GM12891 (cell line): ENCODE data around the gene SVOPL.

Source experiments
- PAX5 ChIP-seq: IDR thresholded peaks from 2 replicates; pipeline ENCODE4 v1.6.1; 2011; ENCODE audit warnings: low read length, moderate library complexity, mild to moderate bottlenecking; ENCODE audit not compliant: insufficient read depth, severe bottlenecking
- POLR2A ChIP-seq: IDR thresholded peaks from 2 replicates; pipeline ENCODE4 v1.6.1; 2011; ENCODE audit warnings: low read depth, low read length, control low read depth
- POLR2AphosphoS5 ChIP-seq: IDR thresholded peaks from 2 replicates; pipeline ENCODE4 v1.6.1; 2011; ENCODE audit warnings: low read depth, low read length, control low read depth
- POU2F2 ChIP-seq: IDR thresholded peaks from 2 replicates; pipeline ENCODE4 v1.6.1; 2011; ENCODE audit warnings: low read depth, mild to moderate bottlenecking, control low read depth, low read length, moderate library complexity
- SPI1 ChIP-seq: IDR thresholded peaks from 2 replicates; pipeline ENCODE4 v1.6.1; 2011; ENCODE audit warnings: low read depth, low read length, control low read depth
- TAF1 ChIP-seq: IDR thresholded peaks from 2 replicates; pipeline ENCODE4 v1.6.1; 2011; ENCODE audit warnings: low read depth, low read length, control low read depth

GRCh38 chr7:138573741-138574140 lies 127.4 kb downstream of the SVOPL start:
- TF ChIP-seq POLR2A = no peak
- TF ChIP-seq TAF1 = no peak
- TF ChIP-seq POLR2AphosphoS5 = no peak
- no peak for TF ChIP-seq SPI1
- no peak for TF ChIP-seq PAX5
- no peak for TF ChIP-seq POU2F2
